Amniotic epithelial cell (primary cell): Measurements from ENCODE around the gene RHOU.
"Not testable (repeated sequence)": the region's sequence is repeated elsewhere in the genome, so short reads cannot be mapped to it uniquely, and the experiment has no call there.

ENCODE experiments used
- DNase-seq: peaks from one replicate; pipeline ENCODE4 v3.0.0-alpha.2; 2010; ENCODE audit warnings: low read depth

RHOU gene

GRCh38 chr1:228734881-228735801 lies at the start of gene RHOU:
Gene RHOU (plus strand): TSS chr1:228735479. CDS start chr1:228735743, 264 bp downstream.
- DNase-seq: peak; percentile 53

DNA sequence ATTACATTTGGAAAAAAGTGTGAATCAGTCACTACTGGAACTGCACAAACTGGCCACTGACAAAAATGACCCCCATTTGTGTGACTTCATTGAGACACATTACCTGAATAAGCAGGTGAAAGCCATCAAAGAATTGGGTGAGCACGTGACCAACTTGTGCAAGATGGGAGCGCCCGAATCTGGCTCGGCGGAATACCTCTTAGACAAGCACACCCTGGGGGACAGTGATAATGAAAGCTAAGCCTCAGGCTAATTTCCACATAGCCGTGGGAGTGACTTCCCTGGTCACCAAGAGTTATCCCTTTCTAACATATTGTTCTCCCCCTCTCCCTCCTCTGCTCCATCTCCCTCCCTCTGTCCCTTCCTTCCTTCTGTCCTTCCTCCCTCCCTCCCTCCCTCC lies 47.7 kb upstream of the RHOU start:
- DNase-seq: no peak

DNA sequence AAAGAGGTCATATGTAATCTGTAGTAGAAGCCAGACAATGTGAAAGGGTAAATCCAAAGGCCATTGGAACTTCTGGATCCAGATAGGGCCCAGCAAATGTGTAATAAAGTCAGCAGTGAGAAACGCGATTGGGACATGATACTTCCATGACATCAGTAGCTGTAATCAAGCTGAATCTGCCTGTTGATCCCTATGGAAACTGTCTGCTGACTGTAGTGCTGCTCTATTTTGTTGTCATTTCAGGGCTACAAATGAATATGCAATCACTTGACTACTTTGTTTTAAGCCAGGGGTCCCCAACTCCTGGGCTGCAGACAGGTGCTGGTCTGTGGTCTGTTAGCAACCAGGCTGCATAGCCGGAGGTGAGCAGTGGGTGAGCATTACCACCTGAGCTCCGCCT lies 46.0 kb upstream of the RHOU start:
- DNase-seq: no peak

GRCh38 chr1:228691211-228691610 lies 44.1 kb upstream of the RHOU start:
- no peak for DNase-seq

- peak; percentile 79 for DNase-seq
These were observed 43.4 kb upstream of the RHOU start for GRCh38 chr1:228691926-228692325.

DNA sequence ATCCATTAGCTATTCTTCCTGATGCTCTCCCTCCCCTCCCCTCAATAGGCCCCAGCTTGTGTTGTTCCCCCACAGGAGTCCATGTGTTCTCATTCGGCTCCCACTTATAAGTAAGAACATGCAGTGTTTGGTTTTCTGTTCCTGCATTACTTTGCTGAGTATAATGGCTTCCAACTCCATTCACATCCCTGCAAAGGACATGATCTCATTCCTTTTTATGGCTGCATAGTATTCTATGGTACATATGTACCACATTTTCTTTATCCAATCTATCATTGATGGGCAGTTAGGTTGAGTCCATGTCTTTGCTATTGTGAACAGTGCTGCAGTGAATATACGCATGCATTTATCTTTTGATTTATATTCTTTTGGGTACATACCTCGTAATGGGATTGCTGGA lies 40.8 kb upstream of the RHOU start:
- DNase-seq: not testable (repeated sequence)

DNA sequence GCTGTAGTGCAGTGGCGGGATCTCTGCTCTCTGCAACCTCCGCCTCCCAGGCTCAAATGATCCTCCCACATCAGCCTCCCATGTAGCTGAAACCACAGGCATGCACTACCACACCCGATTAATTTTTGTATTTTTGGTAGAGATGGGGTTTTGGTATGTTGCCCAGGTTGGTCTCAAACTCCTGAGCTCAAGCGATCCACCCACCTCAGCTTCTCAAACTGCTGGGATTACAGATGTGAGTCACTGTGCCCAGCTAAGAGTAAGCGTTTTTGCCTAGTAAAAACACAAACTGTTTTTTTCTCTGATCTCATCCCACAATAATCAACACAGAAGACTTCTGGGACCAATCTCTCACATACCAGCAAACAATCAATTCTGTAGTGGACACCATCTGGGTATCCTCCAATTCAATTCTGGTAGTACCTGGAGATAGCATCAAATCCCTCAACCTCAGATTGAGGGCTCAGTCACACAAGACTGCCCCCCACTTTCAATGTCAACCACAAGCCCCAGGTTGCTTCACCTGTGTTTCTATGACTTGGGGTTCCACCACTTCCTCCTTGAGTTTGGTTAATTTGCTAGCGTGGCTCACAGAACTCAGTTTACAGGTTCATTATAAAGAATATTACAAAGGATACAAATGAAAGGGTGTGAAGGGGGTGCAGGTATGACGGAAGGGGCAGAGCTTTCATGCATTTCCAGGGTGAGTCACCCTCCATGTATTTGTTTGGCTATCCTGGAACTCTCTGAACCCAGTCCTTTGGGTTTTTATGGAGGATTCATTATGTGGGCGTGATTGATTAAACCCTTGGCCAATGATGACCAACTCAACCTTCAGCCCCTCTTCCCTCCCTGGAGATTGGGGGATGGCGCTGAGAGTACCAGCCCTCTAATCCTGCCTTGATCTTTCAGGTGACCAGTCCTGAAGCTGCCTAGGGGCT lies 40.0 kb upstream of the RHOU start:
- peak; percentile 53 for DNase-seq

DNA sequence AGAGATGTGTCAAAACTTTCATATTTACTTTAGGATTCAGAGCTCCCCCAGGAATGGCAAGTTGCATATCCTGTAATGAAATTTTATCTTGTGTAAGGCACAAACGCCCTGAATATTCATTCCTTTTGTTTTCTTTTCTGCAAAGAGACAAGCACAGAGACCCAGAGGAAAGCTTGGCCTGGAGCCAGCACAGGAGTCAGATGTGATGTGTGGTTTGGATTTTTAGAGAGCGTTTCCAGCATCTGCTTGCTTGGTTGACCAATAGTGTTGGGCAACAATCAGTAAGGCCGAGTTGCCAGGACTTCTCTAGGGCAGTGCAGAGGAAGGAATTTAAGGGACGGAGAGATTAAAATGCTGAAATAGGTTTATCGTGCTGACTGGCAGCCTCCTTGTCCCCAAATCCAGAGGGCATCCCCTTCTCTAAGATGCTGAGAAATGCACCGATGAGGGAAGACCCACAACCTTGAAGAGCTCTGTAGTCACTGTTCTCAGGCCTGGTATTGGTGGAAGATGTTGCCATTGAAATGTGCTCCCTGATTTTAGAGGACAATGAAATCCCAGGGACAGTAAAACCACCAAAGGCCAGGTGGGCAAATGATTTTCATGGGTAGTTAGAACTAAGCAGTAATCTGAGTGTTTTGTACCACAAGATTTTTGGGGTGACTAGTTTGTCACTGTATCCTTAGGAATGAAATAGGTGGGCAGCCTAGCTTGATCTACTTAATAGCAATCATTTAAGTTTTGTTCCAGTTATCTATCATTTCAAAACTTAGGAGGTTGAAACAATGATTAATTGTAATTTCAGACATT lies 37.9 kb upstream of the RHOU start:
- DNase-seq: peak; percentile 97

DNA sequence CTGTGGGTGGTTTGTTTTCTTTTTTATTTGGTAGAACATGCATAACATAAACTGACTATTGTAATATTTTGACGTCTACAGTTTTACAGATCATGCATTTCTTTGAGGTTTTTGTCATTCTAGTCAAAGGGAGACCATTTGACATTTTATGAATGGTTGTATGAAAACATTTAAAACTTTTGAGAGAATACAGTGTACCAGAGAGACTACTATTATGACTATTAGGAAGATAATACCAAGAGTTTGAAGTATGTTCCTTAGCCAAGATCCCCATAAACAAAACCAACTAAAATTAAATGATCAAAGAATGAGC lies 37.3 kb upstream of the RHOU start:
- peak; percentile 6 for DNase-seq

DNA sequence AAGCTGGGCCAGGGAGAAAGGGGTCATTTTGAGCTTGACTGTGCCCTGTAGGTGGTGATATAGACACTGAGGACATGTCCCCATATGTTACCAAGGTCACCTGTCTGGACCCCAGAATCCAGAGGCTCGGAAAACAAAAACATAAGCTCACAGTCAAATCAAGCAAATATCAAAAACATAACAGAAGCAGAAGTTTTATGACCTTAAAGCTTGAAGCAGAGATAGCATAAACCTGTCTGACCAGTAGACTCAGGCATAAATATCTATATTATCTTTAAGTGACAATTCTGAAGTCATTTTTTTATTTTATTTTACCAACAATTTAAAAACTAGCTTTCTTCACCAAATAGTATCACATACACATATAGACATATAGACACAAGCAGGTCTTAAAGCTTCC lies 32.8 kb upstream of the RHOU start:
- no peak for DNase-seq

GRCh38 chr1:228706305-228706704 lies 29.0 kb upstream of the RHOU start:
- DNase-seq: no peak

DNA sequence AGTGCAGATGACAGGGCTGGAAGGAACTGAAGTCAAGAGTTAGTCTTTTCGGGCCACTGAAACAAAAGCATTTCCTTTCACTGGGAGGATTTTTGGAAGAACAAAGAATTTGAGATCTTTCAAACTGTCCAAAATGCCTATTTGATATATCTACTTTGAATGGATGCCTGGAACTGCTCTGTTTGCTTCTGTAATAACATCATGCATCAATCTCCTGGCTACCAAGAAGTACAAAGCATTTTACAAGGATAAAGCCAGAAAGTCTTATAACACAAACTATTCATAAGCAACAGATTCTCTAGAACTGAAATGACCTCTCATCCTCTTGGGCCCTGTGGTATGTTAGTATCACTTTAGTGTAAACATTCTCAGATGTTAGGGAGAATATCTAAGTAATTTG lies 18.2 kb upstream of the RHOU start:
- DNase-seq: no peak

DNA sequence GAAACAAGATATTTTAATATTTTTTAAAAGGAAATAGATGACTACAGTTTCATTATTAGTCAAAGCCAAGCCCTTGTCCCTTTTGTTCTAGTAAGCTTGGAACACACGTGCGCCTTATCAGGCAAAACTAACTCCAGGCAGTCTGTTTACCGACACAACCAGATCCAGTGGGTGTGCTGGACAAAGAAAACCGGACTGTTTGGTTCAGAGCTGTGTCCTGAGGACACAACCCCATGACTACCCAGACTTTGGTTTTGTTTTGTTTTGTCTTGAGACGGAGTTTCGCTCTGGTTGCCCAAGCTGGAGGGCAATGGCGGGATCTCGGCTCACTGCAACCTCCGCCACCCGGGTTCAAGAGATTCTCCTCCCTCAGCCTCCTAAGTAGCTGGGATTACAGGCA lies 13.9 kb upstream of the RHOU start:
- no peak for DNase-seq

DNA sequence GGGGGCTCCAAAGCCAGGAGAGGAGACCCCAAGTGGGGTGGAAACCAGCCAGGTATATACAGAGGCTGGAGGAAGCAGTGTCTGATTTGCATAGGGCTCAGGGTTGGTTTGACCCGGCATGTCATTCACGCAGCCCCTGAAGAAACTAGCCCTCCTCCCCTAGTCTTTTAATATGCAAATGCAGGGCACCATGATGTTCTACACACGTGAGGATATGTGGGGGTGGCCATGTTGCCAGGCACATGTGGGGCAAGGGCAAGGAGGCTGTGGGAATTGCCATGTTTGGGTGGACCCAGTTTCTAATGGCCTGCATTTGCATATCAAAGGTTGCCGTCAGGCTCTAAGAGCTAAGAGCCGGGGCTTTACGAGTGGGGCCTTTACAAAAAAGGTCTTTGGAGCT lies 12.0 kb upstream of the RHOU start:
- DNase-seq: no peak

DNA sequence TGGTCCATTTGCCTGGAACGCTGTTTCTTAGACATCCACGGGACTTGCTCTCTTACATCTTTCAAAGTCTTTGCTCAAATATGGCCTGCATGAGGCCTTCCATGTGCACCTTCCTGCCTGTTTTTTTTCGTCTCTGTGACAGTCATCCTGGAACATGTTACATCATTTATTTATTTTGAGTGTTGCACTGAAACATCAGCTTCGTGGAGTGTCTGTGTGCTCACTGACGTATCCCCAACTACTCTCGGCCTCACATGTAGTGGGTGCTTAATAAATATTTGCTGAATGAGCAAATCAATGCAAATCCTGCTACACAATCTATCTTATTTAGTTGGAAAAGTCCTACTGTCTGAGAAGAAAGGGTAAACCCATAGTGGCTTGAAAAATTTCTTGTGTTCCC lies 11.4 kb upstream of the RHOU start:
- DNase-seq: no peak

DNA sequence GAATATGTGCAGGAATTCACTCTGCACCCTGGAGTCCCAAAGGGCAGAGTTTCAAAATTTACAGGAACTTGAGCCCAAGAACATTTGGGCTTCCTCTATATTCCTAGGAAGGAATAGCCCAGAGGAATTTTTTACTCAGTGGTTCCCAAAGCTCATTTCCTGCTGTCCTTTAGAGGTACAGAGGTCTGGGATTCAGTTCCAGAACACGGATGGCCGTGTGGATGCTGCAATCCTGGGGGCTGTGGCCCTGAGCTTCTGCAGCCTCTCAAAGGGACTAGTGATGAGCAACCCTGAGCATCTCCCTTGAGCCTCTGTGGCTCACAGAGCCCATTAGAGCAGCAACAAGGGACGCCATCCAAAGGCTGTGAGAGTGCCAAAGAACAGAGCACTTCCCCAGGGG lies 10.1 kb upstream of the RHOU start:
- no peak for DNase-seq

- peak; percentile 84 for DNase-seq
These were observed 7.6 kb upstream of the RHOU start for GRCh38 chr1:228727681-228728171.

DNA sequence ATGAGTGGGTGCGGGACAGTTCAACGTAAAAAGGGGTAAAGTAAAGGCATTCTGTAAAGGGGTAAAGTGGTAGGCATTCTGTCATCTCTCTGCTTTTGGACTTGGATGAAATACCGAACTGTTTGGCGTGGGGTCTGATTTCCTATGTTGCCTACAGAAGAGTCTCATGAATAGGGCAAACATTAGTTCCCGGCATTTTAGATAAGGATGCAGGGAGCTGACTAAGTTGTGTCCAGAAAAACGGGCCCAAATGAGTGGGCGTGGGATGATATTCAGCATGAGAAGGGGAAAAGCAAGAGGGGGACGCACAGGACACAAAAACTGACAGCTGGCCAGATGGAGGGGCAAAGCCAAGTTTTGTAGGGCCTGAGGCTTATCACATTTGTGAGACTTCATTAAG lies 2.9 kb upstream of the RHOU start:
- DNase-seq: no peak

DNA sequence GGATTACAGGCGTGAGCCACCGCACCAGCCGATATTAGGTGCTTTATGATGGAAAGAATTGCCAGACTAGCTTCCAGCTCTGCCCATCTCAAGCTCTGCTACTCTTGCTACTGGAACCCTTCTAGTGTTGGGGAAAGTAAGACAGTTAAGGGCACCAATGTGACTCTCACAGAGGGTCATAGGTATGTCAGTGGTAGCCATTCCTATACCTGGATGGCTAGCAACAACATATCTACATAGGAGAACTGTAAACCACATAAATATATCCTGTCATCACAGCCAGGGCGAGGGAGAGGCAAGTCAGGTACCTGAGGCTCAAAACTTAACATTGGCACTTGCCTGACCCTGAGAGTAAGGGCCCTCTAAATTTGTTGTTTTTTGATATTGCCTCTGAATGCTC lies 1.7 kb upstream of the RHOU start:
- DNase-seq: no peak

GRCh38 chr1:228735871-228736586 lies 750 bp downstream of the RHOU start:
- DNase-seq: no peak

DNA sequence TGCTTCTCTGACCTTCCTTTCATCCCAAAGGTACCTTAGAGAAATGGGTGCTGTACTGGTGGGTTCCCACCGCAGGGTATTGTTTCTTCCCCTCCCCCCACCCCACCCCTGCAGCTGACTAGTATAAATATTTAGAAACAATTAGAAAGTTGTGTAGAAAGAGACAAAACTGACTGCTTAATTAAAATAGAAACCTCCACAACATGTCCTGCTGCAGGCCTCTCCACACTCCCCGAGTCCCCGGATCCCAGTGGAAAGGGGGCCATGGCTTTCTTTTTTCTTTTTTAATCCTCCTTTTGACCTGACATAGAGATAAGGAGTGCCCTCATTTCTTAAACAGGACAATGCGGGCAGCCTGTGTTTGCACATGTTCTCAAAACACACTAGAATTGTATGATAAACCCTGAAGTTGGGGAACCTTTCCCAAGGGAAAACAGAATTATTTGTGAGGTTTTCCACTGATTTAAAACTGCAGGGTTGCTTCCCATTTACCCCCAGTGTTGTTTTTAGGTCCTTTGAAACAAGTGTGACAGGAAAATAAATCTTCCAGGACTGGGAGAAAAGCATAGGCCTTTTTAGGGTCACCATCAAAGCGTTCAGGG lies 1.7 kb downstream of the RHOU start:
- no peak for DNase-seq
